GM06990 (cell line): ENCODE data around the gene SLC43A3.

Experiments used
- DNase-seq: peaks from one replicate; pipeline ENCODE4 v3.0.0-alpha.2; 2011; ENCODE audit not compliant: insufficient read length; ENCODE audit errors: extremely low read depth
- H3K27me3 ChIP-seq: replicated peaks from 2 replicates; pipeline ENCODE4 v1.6.0; 2011; ENCODE audit warnings: low read length; ENCODE audit not compliant: control insufficient read depth, insufficient read depth
- H3K36me3 ChIP-seq: 2 replicates; pipeline ENCODE4 v1.5.1; 2011; ENCODE audit warnings: low read length; ENCODE audit not compliant: control insufficient read depth, insufficient read depth
- H3K4me3 ChIP-seq: replicated peaks from 2 replicates; pipeline ENCODE4 v1.5.1; 2011; ENCODE audit warnings: low read depth, mild to moderate bottlenecking, control low read depth, low read length
- CTCF ChIP-seq: IDR thresholded peaks from 2 replicates; pipeline ENCODE4 v1.5.1; 2011; ENCODE audit warnings: low read length, control low read depth, mild to moderate bottlenecking, inconsistent platforms; ENCODE audit not compliant: insufficient read depth, poor library complexity, severe bottlenecking

The SLC43A3 gene

GRCh38 chr11:57394203-57394965 is 32.5 kb downstream of the SLC43A3 start:
- Histone ChIP-seq H3K27me3 (no peaks in the 10 kb centered on the region), H3K36me3 (no peaks in the 10 kb centered on the region), H3K4me3 (no peak overlapping the region)
- no peak for DNase-seq
- TF ChIP-seq CTCF, result no peak

- Histone ChIP-seq H3K36me3 (no peaks in the 10 kb centered on the region), H3K27me3 (no peaks in the 10 kb centered on the region), H3K4me3 (no peak overlapping the region)
- no peak for DNase-seq
- TF ChIP-seq CTCF, result no peak
These were observed 34.2 kb downstream of the SLC43A3 start for GRCh38 chr11:57392763-57393105.

- Histone ChIP-seq H3K27me3 (no peaks in the 10 kb centered on the region), H3K4me3 (no peak overlapping the region), H3K36me3 (no peaks in the 10 kb centered on the region)
- TF ChIP-seq CTCF, result no peak
- no peak for DNase-seq
These were observed 34.7 kb downstream of the SLC43A3 start for GRCh38 chr11:57392066-57392762.

- Histone ChIP-seq H3K27me3 (no peaks in the 10 kb centered on the region), H3K4me3 (no peak overlapping the region), H3K36me3 (no peaks in the 10 kb centered on the region)
- no peak for DNase-seq
- TF ChIP-seq CTCF, result no peak
These were observed 35.4 kb downstream of the SLC43A3 start for GRCh38 chr11:57391539-57391938.

DNA sequence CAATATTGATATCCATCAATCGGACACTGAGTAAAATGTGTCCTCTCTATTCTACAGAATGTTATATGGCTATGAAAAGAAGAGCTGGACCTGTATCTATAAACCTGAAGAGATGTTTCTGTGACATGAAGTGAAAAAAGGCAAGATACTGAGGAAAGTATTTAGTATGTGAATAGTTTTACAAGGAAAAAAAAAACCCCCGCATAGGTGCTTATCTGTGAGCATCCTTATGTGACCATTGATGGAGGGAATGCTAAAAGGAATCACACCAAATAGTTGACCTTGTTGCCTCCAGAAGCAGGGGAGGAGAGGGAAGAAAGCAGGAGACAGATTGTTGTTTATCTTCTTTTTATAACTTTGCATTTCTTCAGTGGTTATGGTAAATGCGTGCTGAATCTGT is 35.8 kb downstream of the SLC43A3 start:
- DNase-seq, result no peak
- H3K27me3 ChIP-seq, result no peaks in the 10 kb centered on the region

More for the DNA sequence above, 35.8 kb downstream of the SLC43A3 start:
- no peak for TF ChIP-seq CTCF
- H3K4me3 ChIP-seq, result no peak overlapping the region
- no peaks in the 10 kb centered on the region for H3K36me3 ChIP-seq
